GM21723 (cell line): ENCODE measurements around the gene UBL4A.

ENCODE experiments used
- ATAC-seq: cut with Tn5 transposase; IDR thresholded peaks from one replicate; pipeline ENCODE4 v1.9.1; 2021; ENCODE audit warnings: mild to moderate bottlenecking, moderate library complexity; ENCODE audit not compliant: unreplicated experiment

UBL4A gene

DNA sequence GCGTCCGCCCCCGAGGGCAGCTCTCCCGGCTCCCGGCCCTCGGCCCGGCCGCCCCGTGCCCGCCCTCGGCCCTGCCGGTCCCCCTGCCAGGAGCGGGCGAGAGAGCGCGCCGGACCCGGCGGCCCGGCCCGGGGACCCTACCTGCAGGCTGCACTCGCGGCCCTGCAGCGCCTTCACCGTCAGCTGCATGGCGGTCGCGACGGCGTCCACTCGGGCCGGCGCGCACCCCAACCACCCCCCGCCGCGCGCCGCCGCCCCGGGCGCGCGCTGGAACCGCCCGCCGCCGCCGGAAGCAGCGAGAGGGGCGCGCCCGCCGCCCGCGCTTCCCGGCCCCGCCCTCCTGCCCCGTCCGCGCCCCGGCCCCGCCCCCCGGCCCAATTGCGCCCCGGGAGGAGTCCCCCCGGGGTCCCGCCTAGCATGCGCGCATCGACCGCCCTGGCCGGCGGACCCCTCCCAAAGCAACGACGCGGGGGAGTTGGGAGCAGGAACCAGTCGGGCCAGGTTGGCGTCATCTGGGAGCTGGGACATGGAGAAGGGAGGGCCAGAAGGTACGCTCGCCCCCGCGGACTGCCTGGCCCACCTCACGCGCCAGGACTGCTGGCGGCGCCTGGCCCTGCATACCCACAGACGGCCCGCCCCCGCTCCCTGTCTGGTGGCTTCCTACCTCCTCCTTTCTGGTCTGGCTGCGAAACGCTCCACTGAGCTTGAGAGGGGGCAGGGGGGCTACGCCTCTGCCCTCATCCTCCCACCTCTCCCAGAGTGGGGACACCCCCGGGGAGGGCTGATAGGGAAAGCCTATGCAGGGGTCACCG is at the start of gene UBL4A:
Gene UBL4A, minus strand, starts transcription at position 220 of the 812 bp plus-strand sequence. Its CDS starts 31 bp downstream, at position 189.
- no peak for ATAC-seq

DNA sequence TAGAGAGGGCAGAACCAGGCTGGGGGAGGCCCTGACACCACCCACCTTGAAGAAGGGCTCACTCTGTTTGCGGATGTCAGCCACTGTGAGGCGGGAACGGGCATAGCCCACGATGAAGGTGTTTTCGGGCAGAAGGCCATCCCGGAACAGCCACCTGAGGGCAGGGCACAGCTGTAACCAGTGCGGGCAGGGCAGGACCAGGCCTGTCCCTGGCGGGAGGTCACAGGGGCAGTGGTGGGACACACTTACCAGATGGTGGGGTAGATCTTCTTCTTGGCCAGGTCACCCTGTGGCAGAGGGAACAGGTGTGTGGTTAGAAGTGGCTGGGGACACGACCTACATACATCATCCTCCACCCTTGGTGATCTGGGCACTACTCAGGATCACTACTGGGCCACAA is 49.5 kb upstream of the UBL4A start:
- ATAC-seq, result no peak

DNA sequence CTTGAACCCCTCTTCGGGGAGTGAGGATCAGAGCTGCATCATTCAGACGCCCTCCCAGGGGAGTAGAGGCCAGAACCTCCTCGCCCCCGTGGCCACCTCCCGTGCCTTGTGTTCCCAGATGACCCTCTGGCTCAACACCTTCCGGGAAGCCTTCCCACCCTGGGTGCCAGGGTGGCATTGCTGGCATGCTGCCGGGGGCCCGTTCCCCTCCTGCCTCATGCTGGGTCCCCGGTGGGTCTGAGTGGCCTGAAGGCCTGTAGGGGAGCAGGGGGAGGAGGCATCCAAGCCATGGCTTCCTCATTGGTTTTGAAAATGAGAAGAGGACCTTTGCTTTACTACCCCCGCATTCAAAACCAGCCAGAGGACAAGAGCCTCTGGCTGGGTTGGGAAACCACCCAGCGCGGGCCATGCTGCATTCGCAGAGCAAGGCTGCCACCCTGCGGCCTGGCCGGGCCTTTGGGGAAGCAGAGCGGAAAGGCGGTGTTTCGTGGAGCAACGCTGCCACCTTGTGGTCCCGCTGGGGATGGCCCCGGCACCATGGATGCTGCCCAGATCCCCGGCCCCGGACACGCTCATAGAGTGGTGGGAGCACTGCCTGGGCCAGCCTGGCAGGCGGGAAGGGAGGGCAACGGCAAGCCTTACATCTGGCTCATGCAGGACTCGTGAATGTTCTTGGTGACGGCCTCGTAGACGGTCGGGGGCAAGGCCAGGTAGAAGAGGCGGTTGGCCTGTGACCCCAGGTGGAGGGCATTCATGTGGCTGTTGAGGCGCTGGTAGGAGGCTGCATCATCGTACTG is 48.3 kb upstream of the UBL4A start:
- ATAC-seq, result peak; percentile 92

DNA sequence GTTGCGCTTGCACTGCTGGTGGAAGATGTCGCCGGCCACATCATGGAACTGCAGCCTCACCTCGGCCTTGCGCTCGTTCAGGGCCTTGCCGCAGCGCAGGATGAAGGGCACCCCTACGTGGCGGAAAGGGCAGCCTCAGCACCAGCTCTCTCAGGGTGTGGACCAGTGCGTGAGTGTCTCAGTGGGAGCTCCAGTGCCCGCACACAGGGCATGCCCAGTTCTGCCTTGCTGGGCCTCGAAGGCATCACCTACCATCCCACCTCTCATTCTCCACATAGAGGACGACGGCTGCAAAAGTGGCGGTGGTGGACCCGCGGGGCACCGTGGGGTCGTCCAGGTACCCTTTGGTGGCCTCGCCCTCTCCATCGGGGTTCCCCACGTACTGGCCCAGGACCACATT is 46.3 kb upstream of the UBL4A start:
- no peak for ATAC-seq

DNA sequence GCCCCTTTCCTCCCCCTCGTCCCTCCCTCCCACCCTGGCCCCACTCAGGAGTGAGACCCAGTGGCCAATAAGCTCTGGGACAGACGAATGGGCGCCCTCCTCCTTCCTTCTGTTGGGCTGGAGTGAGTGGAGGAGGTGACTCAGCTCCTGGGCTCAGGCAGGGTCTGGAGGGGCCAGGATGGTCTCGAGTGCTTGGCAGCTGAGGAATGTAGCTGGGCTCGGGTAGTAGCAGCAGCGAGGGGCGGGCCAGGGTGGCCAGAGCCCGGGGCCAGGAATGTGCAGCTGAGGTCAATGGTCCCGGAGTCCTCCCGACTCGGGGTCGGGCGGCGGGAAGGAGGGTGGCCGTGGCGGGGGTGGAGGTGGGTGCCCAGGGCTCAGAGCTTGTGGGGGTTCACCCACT is 45.2 kb upstream of the UBL4A start:
- ATAC-seq, result no peak

DNA sequence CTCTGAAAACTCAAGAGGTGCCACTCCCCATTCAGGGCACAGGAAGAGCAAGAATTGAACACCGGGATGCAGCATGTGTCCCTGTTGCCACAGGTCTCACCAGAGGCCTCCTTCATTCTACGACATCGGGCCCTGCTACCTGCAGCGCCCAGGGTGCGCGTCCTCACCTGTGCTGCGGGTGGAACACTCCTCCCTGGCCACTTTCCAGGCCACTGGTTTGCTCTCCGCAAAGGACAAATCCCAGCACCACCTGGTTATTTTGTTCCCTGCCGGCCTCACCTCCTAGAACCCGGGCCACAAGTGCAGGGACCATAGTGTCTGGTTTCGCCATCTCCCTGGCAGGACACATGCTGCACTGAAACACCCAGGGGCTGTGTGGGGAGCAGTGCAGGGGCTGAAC is 43.9 kb upstream of the UBL4A start:
- ATAC-seq, result no peak

DNA sequence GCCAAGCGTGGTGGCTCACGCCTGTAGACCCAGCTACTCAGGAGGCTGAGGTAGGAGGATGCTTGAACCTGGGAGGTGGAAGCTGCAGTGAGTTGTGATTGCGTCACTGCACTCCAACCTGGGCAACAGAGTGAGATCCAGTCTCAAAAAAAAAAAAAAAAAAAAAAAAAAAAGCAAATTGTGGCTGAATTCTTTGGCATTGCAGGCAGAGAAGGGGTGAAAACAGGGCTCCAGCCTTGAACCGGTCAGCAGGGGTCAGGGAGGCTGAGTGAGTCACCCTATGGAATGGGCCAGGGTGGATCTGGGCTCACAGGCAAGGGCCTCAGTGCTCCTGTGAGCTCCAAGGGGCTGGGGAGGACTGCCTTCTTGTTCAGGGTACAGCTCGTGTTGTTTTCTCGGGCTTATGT is 42.8 kb upstream of the UBL4A start:
- no peak for ATAC-seq

DNA sequence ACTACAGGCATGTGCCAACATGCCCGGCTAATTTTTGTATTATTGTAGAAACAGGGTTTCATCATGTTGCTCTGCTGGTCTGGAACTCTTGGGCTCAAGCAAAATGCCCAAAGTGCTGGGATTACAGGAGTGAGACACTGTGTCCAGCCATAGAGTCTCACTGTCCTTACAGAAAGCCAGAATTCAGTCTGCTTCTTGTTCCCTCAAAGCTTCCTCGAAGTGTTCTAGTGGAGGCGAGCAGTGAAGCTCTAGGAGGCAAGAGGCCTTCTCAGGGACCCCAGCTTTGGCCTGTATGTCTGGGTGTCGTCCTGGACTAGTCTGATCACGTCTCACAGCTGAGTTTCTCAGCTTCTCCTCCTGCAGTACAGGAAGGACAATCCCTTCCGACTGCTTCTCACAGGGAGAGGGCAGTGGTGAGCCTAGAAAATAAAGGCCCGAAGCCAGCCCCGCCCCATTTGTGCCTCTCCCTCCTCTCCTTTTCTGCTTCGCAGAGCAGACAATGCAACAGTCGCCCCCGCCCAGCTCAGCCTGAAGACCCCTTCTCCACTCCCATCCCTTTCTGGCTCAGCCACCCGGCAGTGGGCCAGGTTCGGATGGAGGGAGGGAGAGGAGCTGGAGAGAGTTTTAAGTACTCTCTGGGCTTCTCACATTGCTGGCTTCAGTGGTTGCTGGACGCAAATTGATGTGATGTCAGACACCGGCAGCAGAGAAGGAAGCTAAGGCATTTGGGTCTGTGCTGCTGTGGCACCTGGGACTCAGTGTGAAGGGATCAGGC is 40.7 kb upstream of the UBL4A start:
- ATAC-seq, result peak; percentile 82

DNA sequence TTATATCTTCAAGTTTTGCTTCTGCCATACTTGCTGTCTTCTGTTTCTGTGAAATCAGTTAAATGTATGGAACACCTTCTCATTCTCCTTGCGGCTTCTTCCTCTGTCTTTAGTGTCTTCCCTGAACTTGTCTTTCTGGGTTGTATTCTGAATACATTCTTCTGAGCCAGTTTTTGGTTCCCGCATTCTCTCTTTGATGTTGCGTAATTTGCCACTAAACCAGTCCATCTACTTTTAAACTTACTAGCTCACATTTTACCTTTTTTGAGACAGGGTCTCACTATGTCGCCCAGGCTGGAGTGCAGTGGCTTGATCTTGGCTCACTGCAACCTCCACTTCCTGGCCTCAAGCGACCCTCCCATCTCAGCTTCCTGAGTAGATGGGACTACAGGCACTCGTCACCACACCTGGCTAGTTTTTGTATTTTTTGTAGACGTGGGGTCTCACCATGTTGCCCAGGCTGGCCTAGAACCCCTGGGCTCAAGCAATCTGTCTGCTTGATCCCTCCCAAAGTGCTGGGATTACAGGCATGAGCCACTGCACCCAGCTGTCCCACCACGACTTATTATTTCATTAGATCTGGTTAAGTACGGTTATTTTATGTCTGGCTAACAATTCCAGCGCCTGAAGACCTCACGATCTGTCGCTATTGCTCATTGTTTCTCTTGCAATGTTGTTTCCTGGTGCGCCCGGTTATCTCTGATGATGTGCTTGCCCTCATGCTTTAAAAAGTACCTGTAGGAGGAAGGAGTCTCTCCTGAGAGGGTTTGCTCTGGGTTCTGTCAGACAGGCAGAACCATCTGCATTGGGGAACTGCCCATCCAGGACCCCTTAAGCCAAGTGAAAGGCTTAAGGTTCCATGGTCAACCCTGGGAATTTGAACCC is 39.4 kb upstream of the UBL4A start:
- ATAC-seq, result no peak

DNA sequence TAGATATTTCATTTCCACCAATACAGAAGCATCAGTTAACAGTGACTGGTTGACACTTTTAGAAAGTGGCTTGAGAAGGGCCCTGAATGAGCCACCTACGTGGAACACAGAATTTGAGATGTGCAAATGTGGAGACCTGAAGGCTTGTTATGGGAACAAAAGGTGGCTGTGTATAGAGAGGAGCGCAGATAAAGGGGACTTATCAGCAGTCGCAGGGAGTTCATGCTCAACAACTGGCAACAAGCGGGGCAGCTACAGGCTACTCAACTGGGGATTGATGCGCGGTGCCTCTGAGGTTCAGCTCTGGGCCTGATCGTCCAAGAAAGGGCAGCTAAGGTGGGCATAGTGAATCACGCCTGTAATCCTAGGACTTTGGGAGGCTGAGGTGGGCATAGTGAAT is 33.0 kb upstream of the UBL4A start:
- no peak for ATAC-seq

DNA sequence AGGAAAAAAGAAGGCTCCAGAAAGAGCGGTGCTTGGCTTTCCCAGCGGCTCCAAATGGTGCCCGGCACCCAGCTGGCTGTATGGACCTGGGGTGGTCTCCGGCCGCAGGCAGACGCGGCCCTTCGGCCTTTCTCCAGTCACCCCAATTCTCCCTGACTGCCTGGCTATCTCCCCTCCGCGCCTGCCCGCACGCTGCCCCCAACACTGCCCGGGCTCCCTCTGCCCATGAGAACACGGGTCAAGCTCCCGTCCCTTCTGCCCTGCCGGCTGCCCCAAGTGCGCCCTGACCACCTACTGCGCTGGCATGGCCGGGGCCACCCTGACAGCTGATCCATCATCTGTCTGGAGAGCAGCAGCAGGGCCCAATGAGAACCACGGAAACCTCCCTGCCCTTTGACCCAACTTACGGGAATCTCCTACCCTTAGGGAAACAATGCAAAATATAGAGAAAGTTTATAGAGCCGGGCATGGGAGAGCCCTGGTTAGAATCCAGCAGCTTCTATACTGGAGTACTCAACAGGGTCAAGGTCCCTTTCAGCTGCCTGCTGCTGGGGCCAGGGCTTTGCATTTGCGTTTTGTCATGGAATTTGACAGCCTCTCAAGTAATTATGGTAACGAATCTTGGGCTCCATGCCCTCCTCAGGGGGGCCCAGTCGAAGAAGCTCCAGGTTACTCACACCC is 30.8 kb upstream of the UBL4A start:
- no peak for ATAC-seq

DNA sequence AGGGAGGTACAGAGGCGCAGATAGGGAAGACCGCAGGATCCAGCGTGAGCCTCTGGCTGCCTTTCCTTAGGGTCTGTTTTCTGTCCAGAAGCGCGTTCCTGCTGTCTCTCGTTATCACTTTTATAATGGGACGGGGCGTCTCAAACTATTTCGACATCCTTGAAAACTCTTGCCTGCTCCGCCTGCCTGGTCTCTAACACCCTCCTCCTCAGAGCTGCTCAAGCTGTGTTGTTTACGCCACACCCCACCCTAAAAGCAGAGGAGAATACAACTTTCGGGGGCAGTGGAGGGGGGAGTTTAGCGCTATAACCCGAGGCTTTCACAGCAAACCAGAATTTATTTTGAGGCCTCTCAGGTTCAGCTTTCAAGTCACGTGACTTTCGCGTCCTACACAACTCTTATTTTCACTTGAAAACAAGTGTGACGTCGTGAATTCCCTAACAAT is 30.3 kb upstream of the UBL4A start:
- no peak for ATAC-seq

DNA sequence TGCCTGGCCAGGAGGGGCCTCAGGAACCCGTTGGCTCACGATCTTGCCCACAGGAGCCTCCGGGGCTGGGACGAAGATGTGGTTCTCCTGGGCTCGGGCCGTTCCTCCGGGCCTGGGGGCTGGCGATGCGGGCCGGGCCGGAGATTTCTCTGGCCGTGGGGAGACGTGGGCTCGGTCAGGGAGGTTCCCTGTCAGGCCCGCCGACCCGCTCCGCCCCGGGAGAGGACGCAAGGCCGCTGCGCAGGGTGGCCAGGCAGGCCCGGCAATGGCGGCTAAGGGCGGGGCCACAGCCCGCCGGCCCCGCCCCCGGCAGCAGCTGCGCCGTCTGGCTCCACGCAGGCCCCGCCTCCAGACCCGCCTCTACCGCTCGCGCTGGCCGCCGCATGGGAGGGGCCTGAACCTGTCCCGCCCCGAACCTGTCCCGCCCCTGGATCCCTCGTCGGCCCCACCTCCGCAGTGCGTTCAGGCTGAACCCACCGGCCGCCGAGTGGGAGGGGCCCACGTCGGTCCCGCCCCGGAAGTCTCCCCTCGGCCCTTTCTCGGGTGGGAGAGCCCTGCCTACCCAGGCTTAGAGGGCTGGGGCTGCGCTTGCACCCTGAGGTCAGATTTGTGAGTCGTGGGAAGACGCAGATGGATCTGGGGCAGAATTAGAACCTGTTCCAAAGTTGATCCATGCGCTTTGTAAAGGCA is 29.7 kb upstream of the UBL4A start, which contains the start of gene FAM3A:
Gene FAM3A, minus strand, starts transcription at position 267 of the 690 bp plus-strand sequence. CDS start 460 bp downstream, outside the sequence.
- ATAC-seq, result peak; percentile 91

DNA sequence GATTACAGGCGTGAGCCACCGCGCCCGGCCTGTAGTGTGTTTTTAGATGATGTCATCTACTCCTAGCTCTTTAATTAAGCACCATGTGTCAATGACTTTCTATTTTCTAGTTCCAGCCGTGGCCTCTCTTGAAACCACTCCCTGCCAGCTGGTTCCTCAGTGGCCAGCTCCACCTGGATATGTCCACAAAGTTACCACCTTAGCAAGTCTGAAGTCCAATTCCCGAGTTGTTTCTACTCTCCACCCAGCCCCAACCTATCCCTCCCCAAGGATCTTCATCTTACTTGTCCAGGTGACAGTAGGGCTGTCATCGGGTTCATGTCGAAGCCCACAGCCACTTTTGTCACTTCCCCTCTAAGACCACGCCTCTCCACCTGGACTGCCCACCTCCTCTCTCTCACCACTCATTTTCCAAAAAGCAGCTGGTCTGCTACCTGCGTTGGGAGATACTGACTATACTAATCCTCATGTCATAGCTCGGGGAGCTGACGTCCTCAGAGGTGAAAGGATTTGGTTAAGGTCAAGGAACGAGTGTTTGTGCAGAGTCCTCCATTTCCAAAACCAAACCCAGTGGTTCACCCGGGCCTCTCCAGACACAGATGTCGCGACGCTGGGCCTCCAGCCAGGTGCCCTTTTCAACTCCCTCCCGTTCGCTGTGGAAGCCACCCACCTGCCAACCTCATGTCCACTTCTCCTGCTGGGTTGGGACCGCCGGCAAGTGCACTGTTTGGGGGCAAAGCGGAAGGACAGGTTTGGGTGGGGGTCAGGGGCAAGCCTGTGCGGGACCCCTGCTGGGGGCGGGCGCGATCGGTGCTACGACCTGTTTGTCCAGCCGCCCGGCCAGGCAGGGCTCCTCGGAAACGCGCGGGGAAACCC is 28.9 kb upstream of the UBL4A start:
- ATAC-seq, result peak; percentile 8

DNA sequence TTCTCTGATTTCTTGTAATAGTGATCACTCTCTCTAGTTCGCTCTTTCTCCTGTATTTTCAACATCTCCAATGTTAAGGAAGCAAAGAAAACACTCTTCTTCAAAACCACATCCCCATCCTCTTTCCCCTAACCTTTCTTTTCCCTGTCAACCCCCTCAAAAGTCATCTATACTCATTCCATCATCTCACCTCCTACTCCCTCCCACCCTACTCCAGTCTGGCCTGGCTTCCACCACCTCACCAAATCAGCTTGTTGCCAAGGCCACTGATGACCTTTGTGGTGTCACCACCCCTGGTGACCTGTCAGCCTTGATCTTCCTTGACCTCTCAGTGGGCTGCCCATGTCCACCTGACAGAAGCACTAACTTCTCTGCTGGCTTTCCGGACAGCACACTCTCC is 27.3 kb upstream of the UBL4A start:
- no peak for ATAC-seq

DNA sequence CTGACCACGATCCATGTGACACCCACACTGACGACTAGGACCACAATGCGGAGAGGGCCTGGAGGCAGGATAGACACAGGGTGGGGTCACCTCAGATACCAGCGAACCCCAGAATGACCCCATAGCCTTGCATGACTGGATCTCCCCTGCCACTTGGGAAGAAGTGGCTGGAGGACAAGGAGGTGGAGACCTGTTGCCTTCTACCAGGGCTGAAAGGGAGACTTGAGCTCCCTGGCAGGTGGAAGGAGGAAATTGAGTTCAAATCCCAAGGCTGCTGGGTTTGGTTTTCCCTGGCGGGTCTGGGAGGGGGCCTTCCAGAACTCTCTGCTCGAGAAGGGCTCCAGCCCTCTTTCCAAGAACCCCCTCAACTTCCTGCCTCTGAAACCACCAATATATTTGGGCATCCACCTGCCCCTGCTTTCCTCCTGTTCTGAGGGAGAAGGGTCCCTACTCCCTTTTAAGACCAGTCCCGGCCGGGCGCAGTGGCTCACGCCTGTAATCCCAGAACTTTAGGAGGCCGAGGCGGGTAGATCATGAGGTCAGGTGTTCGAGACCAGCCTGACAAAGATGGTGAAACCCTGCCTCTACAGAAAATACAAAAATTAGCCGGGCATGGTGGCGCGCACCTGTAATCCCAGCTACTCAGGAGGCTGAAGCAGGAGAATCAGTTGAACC is 26.6 kb upstream of the UBL4A start:
- no peak for ATAC-seq

DNA sequence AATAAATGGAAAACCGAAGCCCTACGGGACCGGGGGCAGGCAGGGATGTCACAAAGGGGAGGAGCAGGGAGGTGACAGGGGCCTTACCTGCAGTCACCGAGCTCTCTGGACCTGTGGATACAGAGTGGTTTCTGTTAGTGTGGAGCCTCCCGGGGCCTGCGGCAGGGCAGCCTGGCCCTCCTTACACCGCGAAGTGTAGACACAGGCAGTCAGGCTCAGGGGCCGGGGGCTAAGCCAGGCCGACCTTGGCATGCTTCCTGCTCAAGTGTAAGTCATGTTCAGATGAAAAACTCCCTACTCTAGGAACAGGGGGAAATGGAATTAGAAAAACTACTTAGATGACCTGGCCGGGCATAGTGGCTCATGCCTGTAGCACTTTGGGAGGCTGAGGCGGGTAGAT is 25.3 kb upstream of the UBL4A start:
- no peak for ATAC-seq

DNA sequence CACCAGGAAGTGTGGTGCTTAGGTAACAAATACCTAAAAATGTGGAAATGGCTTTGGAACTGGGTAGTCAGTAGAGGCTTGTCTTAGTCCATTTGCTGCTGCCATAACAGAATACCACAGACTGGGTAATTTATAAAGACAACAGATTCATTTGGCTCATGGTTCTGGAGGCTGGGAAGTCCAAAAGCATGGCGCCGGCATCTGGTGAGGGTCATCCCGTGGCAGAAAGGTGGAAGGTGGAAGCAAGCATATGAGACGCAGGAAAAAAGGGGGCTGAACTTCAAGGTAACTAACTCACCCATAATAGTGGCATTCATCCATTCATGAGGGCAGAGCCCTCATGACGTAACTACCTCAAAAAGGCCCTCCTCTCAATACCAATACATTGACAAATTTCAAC is 23.0 kb upstream of the UBL4A start:
- no peak for ATAC-seq
